ENCODE measurements around the gene RALGPS1. TPM values are rescaled to one million over a fixed set of nuclear protein-coding genes. Genes with fewer than 3 reads are reported as not detected.

Gene RALGPS1
- total and polyA plus RNA-seq, 2 of the 13 experiments (the other 11 are each of a cell fraction or from before 2014, with no cell fraction given): 3.7 to 6.5 TPM

DNA sequence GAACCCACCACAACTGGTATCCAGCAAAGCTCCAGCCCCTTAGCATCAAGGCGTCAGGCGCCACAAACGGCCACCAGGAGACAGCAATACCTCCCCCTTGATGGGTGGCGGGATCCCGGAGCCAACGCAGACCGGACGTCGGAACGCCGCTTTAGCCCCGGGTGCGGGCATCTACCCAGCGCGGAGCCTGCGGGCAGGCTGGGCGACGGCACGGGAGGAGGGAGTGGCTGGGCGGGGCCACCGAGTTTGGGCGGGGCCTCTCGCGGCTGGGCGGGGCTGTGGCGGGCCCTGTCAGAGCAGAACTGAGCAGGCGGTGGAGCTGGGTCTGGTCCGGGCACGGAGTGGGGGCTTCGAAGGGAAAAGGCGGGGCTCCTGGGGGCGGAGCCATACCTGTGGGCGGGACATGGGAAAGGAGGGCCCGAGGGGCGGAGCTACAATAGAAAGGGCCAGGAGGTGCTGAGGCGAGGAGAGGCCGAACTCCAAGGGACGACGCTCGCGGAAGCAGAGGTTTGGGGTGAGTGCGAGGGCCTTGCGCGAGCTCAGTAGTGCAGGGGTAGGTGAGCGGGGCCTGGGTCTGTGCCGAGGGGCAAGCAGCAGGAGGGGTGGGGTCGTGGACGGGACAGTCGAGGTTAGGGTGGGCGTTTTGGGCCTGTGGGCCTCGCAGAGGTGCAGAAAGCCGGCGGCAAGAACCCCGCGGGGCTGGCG lies 309.7 kb downstream of the RALGPS1 start (continued):
- TF ChIP-seq, protein P1, sequence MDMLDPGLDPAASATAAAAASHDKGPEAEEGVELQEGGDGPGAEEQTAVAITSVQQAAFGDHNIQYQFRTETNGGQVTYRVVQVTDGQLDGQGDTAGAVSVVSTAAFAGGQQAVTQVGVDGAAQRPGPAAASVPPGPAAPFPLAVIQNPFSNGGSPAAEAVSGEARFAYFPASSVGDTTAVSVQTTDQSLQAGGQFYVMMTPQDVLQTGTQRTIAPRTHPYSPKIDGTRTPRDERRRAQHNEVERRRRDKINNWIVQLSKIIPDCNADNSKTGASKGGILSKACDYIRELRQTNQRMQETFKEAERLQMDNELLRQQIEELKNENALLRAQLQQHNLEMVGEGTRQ (IDR thresholded peaks at IDR 0.05; ENCODE audit: low read depth, low read length): no peak
- TF ChIP-seq, protein P1 (CRISPR knock-in tag; IDR thresholded peaks at IDR 0.05; ENCODE audit: borderline replicate concordance): no peak; the same call in 1 of the 2 replicates
- TF ChIP-seq KDM6A (CRISPR knock-in tag; IDR thresholded peaks at IDR 0.05; ENCODE audit: low read depth) (no peak), SRY (CRISPR knock-in tag; IDR thresholded peaks at IDR 0.05) (no peak), ARNT2 (CRISPR knock-in tag; IDR thresholded peaks at IDR 0.05; ENCODE audit: low read depth) (peak; percentile 41; the same call in 1 of the 2 replicates), ASH2L (IDR thresholded peaks at IDR 0.05; ENCODE audit: insufficient read length, low read depth, low read length) (peak; percentile 45), KDM3A (CRISPR knock-in tag; IDR thresholded peaks at IDR 0.05; ENCODE audit: low read depth) (no peak), MYC (CRISPR knock-in tag; IDR thresholded peaks at IDR 0.05; ENCODE audit: borderline replicate concordance) (no peak; the same call in 1 of the 2 replicates), ZNF879 (CRISPR knock-in tag; IDR thresholded peaks at IDR 0.05) (no peak), CREB1 (IDR thresholded peaks at IDR 0.05) (no peak), CREB1 (CRISPR knock-in tag; IDR thresholded peaks at IDR 0.05) (no peak), ZNF33A (CRISPR knock-in tag; IDR thresholded peaks at IDR 0.05; ENCODE audit: borderline replicate concordance) (no peak), PHB2 (IDR thresholded peaks at IDR 0.05; ENCODE audit: partially characterized antibody) (no peak), ZNF660 (CRISPR knock-in tag; IDR thresholded peaks at IDR 0.05; ENCODE audit: borderline replicate concordance, low read depth) (no peak), ZNF816 (CRISPR knock-in tag; IDR thresholded peaks at IDR 0.05; ENCODE audit: borderline replicate concordance) (no peak), ZNF234 (CRISPR knock-in tag; conservative IDR thresholded peaks at IDR 0.05) (no peak), SP2 (CRISPR knock-in tag; IDR thresholded peaks at IDR 0.05) (no peak), PHF8 (CRISPR knock-in tag; IDR thresholded peaks at IDR 0.05) (peak; percentile 38)
- TF ChIP-seq, protein P2, sequence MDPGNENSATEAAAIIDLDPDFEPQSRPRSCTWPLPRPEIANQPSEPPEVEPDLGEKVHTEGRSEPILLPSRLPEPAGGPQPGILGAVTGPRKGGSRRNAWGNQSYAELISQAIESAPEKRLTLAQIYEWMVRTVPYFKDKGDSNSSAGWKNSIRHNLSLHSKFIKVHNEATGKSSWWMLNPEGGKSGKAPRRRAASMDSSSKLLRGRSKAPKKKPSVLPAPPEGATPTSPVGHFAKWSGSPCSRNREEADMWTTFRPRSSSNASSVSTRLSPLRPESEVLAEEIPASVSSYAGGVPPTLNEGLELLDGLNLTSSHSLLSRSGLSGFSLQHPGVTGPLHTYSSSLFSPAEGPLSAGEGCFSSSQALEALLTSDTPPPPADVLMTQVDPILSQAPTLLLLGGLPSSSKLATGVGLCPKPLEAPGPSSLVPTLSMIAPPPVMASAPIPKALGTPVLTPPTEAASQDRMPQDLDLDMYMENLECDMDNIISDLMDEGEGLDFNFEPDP (CRISPR knock-in tag; conservative IDR thresholded peaks at IDR 0.05): no peak
- TF ChIP-seq, protein P3, sequence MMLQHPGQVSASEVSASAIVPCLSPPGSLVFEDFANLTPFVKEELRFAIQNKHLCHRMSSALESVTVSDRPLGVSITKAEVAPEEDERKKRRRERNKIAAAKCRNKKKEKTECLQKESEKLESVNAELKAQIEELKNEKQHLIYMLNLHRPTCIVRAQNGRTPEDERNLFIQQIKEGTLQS (CRISPR knock-in tag; IDR thresholded peaks at IDR 0.05): no peak
- TF ChIP-seq, protein P4, sequence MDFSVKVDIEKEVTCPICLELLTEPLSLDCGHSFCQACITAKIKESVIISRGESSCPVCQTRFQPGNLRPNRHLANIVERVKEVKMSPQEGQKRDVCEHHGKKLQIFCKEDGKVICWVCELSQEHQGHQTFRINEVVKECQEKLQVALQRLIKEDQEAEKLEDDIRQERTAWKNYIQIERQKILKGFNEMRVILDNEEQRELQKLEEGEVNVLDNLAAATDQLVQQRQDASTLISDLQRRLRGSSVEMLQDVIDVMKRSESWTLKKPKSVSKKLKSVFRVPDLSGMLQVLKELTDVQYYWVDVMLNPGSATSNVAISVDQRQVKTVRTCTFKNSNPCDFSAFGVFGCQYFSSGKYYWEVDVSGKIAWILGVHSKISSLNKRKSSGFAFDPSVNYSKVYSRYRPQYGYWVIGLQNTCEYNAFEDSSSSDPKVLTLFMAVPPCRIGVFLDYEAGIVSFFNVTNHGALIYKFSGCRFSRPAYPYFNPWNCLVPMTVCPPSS (IDR thresholded peaks at IDR 0.05): no peak
- TF ChIP-seq, protein P5, sequence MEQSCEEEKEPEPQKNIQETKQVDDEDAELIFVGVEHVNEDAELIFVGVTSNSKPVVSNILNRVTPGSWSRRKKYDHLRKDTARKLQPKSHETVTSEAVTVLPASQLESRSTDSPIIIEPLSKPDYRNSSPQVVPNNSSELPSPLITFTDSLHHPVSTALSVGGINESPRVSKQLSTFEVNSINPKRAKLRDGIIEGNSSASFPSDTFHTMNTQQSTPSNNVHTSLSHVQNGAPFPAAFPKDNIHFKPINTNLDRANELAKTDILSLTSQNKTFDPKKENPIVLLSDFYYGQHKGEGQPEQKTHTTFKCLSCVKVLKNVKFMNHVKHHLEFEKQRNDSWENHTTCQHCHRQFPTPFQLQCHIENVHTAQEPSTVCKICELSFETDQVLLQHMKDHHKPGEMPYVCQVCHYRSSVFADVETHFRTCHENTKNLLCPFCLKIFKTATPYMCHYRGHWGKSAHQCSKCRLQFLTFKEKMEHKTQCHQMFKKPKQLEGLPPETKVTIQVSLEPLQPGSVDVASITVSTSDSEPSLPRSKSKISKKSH (CRISPR knock-in tag; IDR thresholded peaks at IDR 0.05; ENCODE audit: borderline replicate concordance): no peak

Data from HepG2 (cell line).